IPS-NIHi7 (cell line): ENCODE results near the gene CRISPLD2.
A peak's percentile ranks its signal among the peaks of the same experiment; 100 is the strongest.
"Not testable (repeated sequence)": the region's sequence is repeated elsewhere in the genome, so short reads cannot be mapped to it uniquely, and the experiment has no call there.

ENCODE experiments used
- DNase-seq: peaks from one replicate; pipeline ENCODE4 v3.0.0; 2012; ENCODE audit warnings: mixed read lengths; ENCODE audit errors: extremely low spot score

Gene CRISPLD2

GRCh38 chr16:84856811-84857210 lies 37.0 kb downstream of the CRISPLD2 start:
- not testable (repeated sequence) for DNase-seq

GRCh38 chr16:84859681-84860080 lies 39.9 kb downstream of the CRISPLD2 start:
- no peak for DNase-seq

GRCh38 chr16:84860383-84860782 lies 40.6 kb downstream of the CRISPLD2 start:
- DNase-seq = no peak

GRCh38 chr16:84861671-84862070 lies 41.9 kb downstream of the CRISPLD2 start:
- no peak for DNase-seq

DNA sequence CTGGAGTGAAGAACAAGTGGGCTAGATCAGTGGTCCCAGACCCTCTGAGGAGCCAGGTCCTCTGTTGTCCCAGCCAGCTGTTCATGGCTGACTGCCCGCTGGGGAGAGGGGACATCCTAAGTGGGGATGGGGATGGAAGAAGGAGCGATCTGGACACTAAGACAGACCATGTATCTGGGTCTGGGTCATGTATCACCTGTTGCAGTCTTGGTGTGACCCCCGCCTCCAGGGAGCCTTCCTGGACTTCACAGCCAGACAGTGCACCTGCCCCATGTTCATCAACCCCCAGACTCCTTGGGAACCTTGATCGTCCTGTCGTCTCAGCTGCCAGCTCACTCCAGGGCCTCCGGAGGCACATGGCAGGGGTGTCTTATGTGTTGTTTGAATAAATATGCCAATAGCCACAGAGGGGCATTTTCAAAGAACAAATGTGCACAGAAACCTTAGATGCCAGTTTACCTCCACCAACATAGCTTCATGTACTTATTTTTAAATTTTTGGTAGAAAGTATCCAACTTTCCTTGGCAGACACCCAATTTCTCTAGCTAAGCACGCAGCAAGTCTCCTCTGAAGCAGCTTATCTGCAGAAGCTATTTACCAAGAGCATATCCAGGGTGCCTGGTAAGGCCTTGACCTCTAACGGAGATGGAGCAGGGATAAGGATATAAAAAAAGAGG lies 43.2 kb downstream of the CRISPLD2 start:
- no peak for DNase-seq

DNA sequence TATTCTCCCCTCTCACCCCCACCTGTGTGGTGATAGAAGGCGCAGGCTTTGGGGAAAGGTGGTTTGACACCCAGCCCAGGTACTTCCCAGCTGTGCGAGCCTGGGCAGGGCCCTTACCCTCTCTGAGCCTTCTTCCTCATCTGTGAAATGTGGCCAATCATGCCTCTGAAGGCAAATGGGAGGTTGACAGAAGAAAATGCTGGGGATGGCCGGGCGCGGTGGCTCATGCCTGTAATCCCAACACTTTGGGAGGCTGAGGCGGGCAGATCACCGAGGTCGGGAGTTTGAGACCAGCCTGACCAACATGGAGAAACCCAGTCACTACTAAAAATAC lies 43.7 kb downstream of the CRISPLD2 start:
- no peak for DNase-seq

GRCh38 chr16:84864326-84864955 lies 44.7 kb downstream of the CRISPLD2 start:
- no peak for DNase-seq

- DNase-seq = no peak
Measured at GRCh38 chr16:84867696-84868095, 47.9 kb downstream of the CRISPLD2 start.

DNA sequence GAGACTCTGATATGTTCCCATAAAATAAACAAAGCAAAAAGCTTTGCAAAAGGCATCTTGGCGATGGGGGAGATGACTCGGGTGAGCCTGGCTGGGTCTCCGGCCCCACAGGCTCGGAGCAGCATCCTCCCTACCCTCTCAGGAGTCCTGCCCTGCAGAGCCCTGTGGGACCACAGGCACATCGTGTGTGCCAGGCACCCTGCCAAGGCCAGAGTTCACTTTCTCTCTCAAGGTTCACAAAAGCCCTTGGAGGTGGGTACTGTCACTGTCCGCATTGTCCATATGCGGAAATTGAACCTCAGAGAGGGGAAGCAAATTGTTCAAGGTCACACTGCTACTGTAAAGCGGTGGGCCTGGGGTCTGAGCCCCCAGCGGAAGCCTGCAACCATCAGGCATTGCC lies 48.5 kb downstream of the CRISPLD2 start:
- DNase-seq = no peak

GRCh38 chr16:84868829-84869472 lies 49.2 kb downstream of the CRISPLD2 start:
- no peak for DNase-seq

DNA sequence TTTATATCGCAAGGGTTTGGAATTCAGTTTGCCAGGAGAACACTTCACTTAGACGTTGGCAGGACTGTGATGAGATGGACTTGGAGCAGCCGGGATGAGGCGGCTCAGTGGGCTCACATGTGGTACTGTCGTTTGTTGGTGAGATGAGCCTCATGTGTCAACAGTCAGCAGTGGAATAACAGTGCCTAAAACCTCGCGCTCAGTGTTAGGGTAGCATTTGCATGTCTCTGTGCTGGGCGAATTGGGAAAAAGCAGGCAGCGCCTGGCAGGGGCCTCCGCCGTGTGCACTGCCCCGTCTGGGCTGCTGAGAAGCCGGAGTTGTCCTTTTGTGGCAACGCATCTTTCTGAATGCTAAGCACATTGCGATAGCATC lies 49.7 kb downstream of the CRISPLD2 start:
- DNase-seq = no peak

GRCh38 chr16:84872971-84873370 lies 53.2 kb downstream of the CRISPLD2 start:
- not testable (repeated sequence) for DNase-seq

GRCh38 chr16:84874004-84874435 lies 54.2 kb downstream of the CRISPLD2 start:
- DNase-seq = no peak

GRCh38 chr16:84874553-84874952 lies 54.8 kb downstream of the CRISPLD2 start:
- no peak for DNase-seq

GRCh38 chr16:84874983-84875382 lies 55.2 kb downstream of the CRISPLD2 start:
- no peak for DNase-seq

DNA sequence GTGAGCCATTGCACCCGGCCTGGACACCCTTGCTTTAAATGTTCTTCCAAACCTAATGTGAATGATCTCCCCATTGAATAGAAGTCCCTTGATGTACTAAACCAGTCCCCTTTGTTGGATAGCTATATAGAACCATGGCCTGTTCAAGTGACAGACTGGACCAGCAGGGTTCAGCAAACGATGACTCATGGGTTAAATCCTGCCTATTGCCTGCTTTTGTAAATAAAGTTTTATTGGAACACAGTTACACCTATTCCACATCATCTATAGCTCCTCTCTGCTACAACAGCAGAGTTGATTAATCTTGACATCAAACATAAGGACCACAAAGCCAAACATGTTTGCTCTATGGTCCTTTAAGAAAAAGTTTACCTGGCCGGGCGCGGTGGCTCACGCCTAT lies 56.1 kb downstream of the CRISPLD2 start:
- no peak for DNase-seq

- DNase-seq = peak; percentile 60
Measured at GRCh38 chr16:84876873-84877606, 57.3 kb downstream of the CRISPLD2 start.

DNA sequence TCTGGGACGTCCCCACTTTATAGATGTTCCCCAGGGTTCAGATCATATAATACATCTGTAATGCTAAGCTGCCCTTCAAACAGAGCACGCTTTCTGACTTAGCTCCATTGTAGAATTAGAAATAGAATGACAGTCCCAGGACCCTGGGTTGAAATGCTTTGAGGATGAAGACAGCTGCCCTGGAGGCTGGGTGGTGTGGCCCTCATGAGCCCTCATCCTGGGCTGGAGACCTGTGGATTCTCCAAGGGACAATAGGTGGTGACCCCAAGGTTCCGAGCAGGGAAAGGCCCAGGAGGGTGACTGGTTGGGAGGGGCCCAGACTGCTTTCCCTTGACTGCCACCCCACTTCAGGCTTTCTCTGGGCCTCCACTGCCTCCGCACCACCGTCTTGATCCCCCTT lies 59.0 kb downstream of the CRISPLD2 start:
- DNase-seq = no peak

GRCh38 chr16:84879569-84880487 lies 60.0 kb downstream of the CRISPLD2 start:
- DNase-seq = no peak

DNA sequence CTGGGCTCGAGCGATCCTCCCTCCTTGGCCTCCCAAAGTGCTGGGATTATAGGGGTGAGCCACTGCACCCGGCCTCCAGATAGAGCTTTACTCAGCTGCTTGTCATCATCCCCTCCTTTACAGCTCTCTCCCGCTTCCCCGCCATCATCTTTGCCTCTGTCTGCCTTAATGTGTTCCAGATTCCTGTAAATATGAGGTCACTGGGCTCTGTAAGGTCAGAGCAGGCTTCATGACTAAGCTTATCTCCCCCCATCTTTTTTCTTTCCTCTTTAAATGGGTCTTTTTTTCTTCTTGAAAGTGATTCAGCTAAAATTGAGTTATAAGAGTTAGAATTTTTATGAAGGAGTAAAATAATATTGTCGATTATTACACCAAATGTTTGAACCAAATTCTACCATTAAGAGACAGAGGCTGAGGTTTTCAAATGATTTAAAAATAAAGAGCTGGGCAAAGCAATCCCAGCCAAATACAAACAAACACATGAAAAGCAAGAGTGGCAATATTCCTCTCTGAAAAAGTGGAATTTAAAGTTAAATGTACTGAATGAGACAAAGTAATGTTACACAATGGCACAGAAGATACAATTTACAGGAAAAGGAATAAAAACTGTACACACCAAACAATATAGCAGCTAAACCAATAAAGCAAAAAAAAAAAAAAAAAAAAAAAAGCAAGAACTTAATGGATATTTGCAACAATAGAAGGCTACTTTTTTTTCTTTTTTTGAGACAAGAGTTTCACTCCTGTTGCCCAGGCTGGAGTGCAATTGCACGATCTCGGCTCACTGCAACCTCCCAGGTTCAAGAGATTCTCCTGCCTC lies 62.1 kb downstream of the CRISPLD2 start:
- DNase-seq = no peak

DNA sequence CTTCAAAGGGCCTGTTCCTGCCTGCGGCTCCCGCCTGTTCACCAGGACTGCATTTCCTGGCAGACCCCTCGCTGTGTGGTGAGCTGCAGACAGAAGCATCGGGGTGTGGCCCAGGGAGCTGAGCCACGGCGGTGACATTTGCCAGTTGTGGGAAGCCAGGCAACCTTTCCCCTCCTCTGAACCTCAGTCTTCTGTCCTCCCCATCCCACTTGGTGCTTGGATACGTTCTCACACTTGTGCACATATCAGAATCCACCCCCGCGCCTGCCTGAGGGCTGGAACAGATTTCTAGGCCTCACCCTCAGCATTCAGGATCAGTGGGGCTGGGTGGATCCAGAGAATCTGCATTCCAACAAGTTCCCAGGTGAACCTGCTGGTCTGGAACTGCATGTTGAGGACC lies 63.5 kb downstream of the CRISPLD2 start:
- peak; percentile 57 for DNase-seq
